ENCODE results near the gene KRTAP10-1. TPM values are rescaled to one million over a fixed set of nuclear protein-coding genes. Genes with fewer than 3 reads are reported as not detected.
A peak's percentile ranks its signal among the peaks of the same experiment; 100 is the strongest.

The KRTAP10-1 gene
- total RNA-seq, 1 donor from 2014 or later: not detected

GRCh38 chr21:44514746-44515358, 25.1 kb downstream of the KRTAP10-1 start:
- no peak overlapping the region for H3K27ac ChIP-seq
- ATAC-seq (no peak), DNase-seq (no peak)
- no peaks in the 10 kb centered on the region for H3K9me3 ChIP-seq
- H3K36me3 ChIP-seq: no peaks in the 10 kb centered on the region
- peaks cover 18% of the 10 kb centered on the region for H3K27me3 ChIP-seq (ENCODE audit: low read depth)
- H3K4me1 ChIP-seq: peaks cover 9% of the 10 kb centered on the region
- no peak for TF ChIP-seq CTCF (IDR thresholded peaks at IDR 0.05)
- intact Hi-C loops (cut with DNase I): no loop called here
- no peak overlapping the region for H3K4me3 ChIP-seq

GRCh38 chr21:44514218-44514520, 25.8 kb downstream of the KRTAP10-1 start:
- TF ChIP-seq CTCF (IDR thresholded peaks at IDR 0.05): no peak
- peak; percentile 40 for DNase-seq
- no peak overlapping the region for H3K4me3 ChIP-seq
- no peaks in the 10 kb centered on the region for H3K36me3 ChIP-seq
- peaks cover 12% of the 10 kb centered on the region for H3K4me1 ChIP-seq
- H3K27me3 ChIP-seq (ENCODE audit: low read depth): peaks cover 13% of the 10 kb centered on the region
- intact Hi-C loops (cut with DNase I): no loop called here
- no peak overlapping the region for H3K27ac ChIP-seq
- no peak for ATAC-seq
- H3K9me3 ChIP-seq: no peaks in the 10 kb centered on the region

GRCh38 chr21:44513389-44514217, 26.4 kb downstream of the KRTAP10-1 start:
- H3K27ac ChIP-seq: no peak overlapping the region
- ATAC-seq: no peak
- H3K4me1 ChIP-seq: peaks cover 12% of the 10 kb centered on the region
- H3K9me3 ChIP-seq: no peaks in the 10 kb centered on the region
- TF ChIP-seq CTCF (IDR thresholded peaks at IDR 0.05): no peak
- H3K36me3 ChIP-seq: no peaks in the 10 kb centered on the region
- no peak overlapping the region for H3K4me3 ChIP-seq
- intact Hi-C loops (cut with DNase I): no loop called here
- H3K27me3 ChIP-seq (ENCODE audit: low read depth): peaks cover 13% of the 10 kb centered on the region
- DNase-seq: peak; percentile 41

- no peak for TF ChIP-seq CTCF (IDR thresholded peaks at IDR 0.05)
- DNase-seq: peak; percentile 35
- peaks cover 13% of the 10 kb centered on the region for H3K27me3 ChIP-seq (ENCODE audit: low read depth)
- no peaks in the 10 kb centered on the region for H3K9me3 ChIP-seq
- no peak overlapping the region for H3K4me3 ChIP-seq
- no peak for ATAC-seq
- peaks cover 12% of the 10 kb centered on the region for H3K4me1 ChIP-seq
- H3K36me3 ChIP-seq: no peaks in the 10 kb centered on the region
- no peak overlapping the region for H3K27ac ChIP-seq
- intact Hi-C loops (cut with DNase I): no loop called here
These were observed 27.3 kb downstream of the KRTAP10-1 start for GRCh38 chr21:44512496-44513388.

- Histone ChIP-seq H3K4me3 (no peak overlapping the region), H3K36me3 (no peaks in the 10 kb centered on the region), H3K9me3 (no peaks in the 10 kb centered on the region), H3K4me1 (peaks cover 12% of the 10 kb centered on the region), H3K27ac (no peak overlapping the region), H3K27me3 (ENCODE audit: low read depth) (peaks cover 13% of the 10 kb centered on the region)
- intact Hi-C loops (cut with DNase I): no loop called here
- peak; percentile 37 for DNase-seq
- no peak for TF ChIP-seq CTCF (IDR thresholded peaks at IDR 0.05)
- no peak for ATAC-seq
These were observed 28.1 kb downstream of the KRTAP10-1 start for GRCh38 chr21:44511938-44512275.

Measured in lower lobe of right lung (tissue), 2 donors.